ENCODE results near the gene LRATD1.

DNA sequence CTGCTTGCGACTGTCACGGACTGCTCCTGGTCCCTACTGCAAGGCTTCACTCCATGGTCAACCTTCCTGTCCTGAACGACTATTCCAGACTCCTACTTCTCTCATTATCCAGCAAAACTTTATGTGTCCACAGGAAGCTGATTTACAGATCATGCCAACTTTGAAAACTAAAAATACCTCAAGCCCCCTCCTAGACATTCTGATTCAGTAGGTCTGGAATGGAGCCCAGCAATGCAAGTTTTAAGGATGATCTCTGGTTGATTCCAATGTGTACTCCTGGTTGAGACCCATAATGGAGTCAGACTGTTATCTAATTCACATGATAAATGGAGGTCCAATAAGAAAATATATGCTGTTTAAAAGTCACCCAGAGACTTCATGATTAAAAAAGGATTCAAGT lies 13.1 kb upstream of the LRATD1 start:
- TF ChIP-seq NRF1 (conservative IDR thresholded peaks at IDR 0.05; ENCODE audit: low read depth, low read length) (no peak), FOXM1 (IDR thresholded peaks at IDR 0.05; ENCODE audit: low read depth, low read length) (no peak), SUPT20H (IDR thresholded peaks at IDR 0.05; ENCODE audit: borderline replicate concordance, control insufficient read depth, low read depth, low read length) (no peak), MYC (IDR thresholded peaks at IDR 0.05; ENCODE audit: insufficient read depth, insufficient read length, insufficient replicate concordance, low read length, severe bottlenecking) (no peak), CREB1 (IDR thresholded peaks at IDR 0.05; ENCODE audit: low read depth) (no peak), ZNF24 (IDR thresholded peaks at IDR 0.05) (no peak), RAD51 (IDR thresholded peaks at IDR 0.05) (no peak), BHLHE40 (IDR thresholded peaks at IDR 0.05; ENCODE audit: borderline replicate concordance in 1 of 2, low read depth in 2 of 2, low read length in 1 of 2) (no peak)
- TF ChIP-seq, protein P1, sequence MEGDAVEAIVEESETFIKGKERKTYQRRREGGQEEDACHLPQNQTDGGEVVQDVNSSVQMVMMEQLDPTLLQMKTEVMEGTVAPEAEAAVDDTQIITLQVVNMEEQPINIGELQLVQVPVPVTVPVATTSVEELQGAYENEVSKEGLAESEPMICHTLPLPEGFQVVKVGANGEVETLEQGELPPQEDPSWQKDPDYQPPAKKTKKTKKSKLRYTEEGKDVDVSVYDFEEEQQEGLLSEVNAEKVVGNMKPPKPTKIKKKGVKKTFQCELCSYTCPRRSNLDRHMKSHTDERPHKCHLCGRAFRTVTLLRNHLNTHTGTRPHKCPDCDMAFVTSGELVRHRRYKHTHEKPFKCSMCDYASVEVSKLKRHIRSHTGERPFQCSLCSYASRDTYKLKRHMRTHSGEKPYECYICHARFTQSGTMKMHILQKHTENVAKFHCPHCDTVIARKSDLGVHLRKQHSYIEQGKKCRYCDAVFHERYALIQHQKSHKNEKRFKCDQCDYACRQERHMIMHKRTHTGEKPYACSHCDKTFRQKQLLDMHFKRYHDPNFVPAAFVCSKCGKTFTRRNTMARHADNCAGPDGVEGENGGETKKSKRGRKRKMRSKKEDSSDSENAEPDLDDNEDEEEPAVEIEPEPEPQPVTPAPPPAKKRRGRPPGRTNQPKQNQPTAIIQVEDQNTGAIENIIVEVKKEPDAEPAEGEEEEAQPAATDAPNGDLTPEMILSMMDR (IDR thresholded peaks at IDR 0.05 in 2 of 3, conservative IDR thresholded peaks at IDR 0.05 in 1 of 3; ENCODE audit: control insufficient read depth in 2 of 3, extremely low read depth in 1 of 3, insufficient read depth in 1 of 3, low read depth in 3 of 3, low read length in 3 of 3), result no peak
